Activated T-cell treated with anti-CD3 and anti-CD28 coated beads, Interleukin-2, amount 50 U/mL, for 24 hours (primary cell): ENCODE measurements around the gene C12orf76.
A peak's percentile ranks its signal among the peaks of the same experiment; 100 is the strongest.
"Not testable (repeated sequence)": the region's sequence is repeated elsewhere in the genome, so short reads cannot be mapped to it uniquely, and the experiment has no call there.

ENCODE experiments used
- DNase-seq: peaks from one replicate; pipeline ENCODE4 v3.0.0-alpha.2; 2020
- H3K27ac Mint-ChIP-seq: 2 replicates; pipeline ENCODE4 v1.8.0; 2020; ENCODE audit warnings: mild to moderate bottlenecking, mixed read lengths
- H3K27me3 Mint-ChIP-seq: 2 replicates; pipeline ENCODE4 v1.8.0; 2020; ENCODE audit warnings: mixed read lengths
- H3K36me3 Mint-ChIP-seq: 2 replicates; pipeline ENCODE4 v1.8.0; 2020; ENCODE audit warnings: low read depth, mixed read lengths
- H3K4me1 Mint-ChIP-seq: 2 replicates; pipeline ENCODE4 v1.8.0; 2020; ENCODE audit warnings: low read depth, mixed read lengths
- H3K4me3 Mint-ChIP-seq: 2 replicates; pipeline ENCODE4 v1.8.0; 2020; ENCODE audit warnings: mild to moderate bottlenecking, moderate library complexity, mixed read lengths
- H3K9me3 Mint-ChIP-seq: 2 replicates; pipeline ENCODE4 v1.8.0; 2020; ENCODE audit warnings: mixed read lengths

Gene C12orf76, protein sequence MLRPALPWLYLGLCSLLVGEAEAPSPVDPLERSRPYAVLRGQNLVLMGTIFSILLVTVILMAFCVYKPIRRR

DNA sequence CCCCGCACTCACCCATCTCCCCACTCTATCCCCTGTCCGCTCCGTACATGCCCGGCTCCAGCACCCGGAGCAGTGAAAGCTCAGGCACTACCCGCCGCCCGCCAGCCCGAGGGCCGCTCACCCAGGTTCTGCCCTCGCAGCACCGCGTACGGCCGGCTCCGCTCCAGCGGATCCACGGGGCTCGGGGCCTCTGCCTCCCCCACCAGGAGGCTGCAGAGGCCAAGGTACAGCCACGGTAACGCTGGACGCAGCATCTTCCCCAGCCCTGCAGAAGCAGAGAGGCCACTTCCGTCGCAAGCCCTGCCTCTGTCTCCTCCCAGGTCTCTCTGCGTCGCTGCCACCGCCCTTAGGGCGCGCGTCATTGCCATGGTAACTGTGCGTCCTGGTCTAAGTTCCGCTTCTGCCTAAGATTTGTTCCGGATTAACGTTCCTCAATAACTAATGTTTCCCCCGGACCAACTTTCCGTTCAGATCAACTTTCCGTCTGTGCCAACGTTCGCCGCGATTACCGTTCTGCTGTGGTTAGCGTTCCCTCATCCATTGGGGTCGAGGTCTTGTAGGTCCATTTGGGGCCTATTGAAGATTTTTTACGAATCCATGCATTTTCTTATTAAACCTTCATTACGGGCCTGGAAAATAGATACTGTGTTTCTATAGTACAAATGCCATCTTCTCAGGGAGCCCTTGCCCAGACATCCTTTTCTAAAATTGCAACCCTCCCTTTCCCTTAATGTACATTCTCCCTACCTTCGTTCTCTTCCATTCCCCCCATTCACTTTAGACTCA lies at the start of gene C12orf76:
Gene C12orf76 (minus strand): TSS at position 281 of the 786 bp plus-strand sequence. CDS start 27 bp downstream, at position 254.
- peak within 1 kb of the TSS; percentile 85 for H3K4me3 Mint-ChIP-seq

DNA sequence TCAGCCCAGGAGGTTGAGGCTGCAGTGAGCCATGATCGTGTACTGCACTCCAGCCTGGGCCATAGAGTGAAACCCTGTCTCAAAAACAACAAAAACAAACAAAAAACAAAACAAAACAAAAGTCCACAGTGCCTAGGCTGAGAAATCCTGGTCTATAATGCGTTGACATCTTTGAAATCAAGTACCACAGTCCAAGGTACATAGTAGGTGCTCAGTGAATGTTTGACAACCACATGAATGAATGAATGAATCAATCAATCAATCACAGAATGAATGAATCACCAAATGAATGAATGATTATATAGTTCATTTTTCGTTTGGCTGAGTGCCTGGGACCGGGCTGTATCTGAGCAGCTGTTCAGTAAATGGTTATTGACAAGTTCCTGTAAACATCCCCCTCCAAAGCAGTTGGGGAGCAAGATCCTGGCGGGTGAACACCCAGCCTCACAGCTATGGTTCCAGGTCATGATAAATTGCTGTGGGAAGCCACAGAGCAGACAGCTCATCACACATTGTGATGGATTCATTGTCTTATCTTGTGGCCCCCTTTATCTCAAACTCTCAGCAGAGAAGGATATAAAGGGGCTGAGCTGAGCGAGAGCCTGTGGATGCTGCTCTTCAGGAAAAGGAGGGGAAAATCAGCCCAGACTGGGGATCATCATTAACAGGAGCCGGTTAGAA lies 45.4 kb upstream of the C12orf76 start:
- Mint-ChIP-seq H3K36me3 (no peaks in the 10 kb centered on the region), H3K27me3 (peaks cover 15% of the 10 kb centered on the region), H3K27ac (no peak overlapping the region), H3K9me3 (no peaks in the 10 kb centered on the region), H3K4me3 (no peak overlapping the region), H3K4me1 (no peaks in the 10 kb centered on the region)
- no peak for DNase-seq

More for the DNA sequence above, at the start of gene C12orf76:
- peaks cover 38% of the 10 kb centered on the region for H3K4me1 Mint-ChIP-seq
- H3K27me3 Mint-ChIP-seq = no peaks in the 10 kb centered on the region
- no peaks in the 10 kb centered on the region for H3K9me3 Mint-ChIP-seq
- peak; percentile 91 for DNase-seq
- peaks cover 24% of the 10 kb centered on the region for H3K36me3 Mint-ChIP-seq
- peak within 1 kb of the TSS; percentile 97 for H3K27ac Mint-ChIP-seq

DNA sequence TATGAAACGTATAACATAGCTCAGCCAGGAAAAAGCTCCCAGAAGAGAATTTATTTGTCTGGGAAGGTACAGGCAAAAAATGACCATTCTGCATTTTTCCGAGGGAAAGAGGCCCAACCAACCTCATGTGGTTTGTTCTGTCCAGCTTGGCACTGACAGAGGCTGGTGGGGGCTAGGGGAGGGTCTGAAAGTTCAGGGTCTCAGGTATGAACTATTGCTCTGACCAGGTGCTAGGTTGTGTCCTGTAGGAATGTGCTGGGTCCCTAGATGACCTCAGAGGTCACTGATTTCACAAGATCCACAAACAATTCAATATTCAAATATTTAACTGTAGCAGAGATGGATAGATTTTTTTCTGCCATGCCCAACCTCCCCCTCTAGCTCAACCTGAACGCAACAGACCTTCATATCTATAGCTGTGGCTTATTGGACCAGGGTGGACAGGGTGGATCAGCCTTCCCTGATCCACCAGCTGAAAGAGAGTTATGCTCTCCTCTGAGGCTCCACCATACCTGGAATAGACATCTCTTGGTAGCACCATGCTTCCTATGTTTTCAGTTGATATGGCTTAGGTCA lies 42.9 kb upstream of the C12orf76 start:
- Mint-ChIP-seq H3K27ac (no peak overlapping the region), H3K27me3 (peaks cover 15% of the 10 kb centered on the region), H3K36me3 (no peaks in the 10 kb centered on the region), H3K4me3 (no peak overlapping the region), H3K9me3 (no peaks in the 10 kb centered on the region), H3K4me1 (no peaks in the 10 kb centered on the region)
- DNase-seq = no peak

DNA sequence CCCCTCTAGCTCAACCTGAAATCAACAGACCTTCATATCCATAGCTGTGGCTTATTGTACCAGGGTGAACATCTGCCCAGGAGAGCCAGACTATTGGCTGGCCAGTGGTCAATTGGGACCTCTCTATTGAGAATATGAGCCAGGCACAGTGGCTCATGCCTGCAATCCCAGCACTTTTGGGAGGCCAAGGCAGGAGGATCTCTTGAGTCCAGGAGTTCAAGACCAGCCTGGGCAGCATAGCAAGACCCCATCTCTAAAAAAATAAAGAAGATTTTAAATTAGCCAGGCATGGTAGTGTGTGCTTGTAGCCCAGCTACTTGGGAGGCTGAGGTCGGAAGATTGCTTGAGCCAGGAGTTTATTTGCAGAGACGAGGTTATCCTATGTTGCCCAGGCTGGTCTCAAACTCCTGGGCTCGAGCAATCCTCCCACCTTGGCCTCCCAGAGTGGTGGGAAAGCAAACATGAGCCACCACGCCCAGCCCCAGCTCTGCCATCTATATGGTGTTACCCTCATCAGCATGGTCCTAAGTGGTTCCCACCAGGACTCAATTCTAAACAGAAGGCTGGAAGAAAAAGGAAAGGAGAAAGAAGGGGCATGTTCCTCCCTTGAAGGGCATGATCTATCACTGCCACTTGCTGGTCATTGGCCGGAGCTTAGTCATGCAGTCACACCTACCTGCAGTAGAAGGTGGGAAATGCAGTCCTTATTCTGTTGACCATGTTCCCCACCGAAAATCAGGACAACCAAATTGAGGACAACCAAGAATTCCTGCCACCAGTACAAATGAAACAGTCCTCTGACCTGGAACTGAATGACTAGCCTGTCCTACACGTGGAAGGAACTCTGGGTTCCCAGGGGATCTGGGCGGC lies 42.2 kb upstream of the C12orf76 start:
- H3K9me3 Mint-ChIP-seq = no peaks in the 10 kb centered on the region
- no peak for DNase-seq
- no peaks in the 10 kb centered on the region for H3K36me3 Mint-ChIP-seq
- H3K27me3 Mint-ChIP-seq = peaks cover 15% of the 10 kb centered on the region
- no peaks in the 10 kb centered on the region for H3K4me1 Mint-ChIP-seq
- H3K4me3 Mint-ChIP-seq = no peak overlapping the region
- no peak overlapping the region for H3K27ac Mint-ChIP-seq

DNA sequence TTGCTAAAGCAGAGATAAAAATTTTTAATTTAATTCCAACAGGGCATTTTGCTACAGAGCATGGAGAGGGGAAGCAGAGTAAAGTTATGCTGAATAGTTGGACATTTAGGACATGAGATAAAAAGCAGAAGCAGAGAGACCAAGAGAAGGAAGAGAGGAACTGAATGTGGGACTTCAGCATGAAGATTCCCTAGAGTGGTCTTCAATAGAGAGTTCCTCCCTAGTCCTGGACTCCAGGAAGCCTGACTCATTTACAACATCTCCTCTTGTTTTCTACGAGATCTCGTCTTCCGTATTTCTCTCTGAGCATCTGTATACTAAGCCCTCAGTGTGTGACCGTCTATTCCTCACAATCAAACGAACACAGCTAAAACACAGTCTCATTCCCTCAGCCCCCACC lies 40.6 kb upstream of the C12orf76 start:
- peaks cover 15% of the 10 kb centered on the region for H3K27me3 Mint-ChIP-seq
- H3K27ac Mint-ChIP-seq = no peak overlapping the region
- no peaks in the 10 kb centered on the region for H3K4me1 Mint-ChIP-seq
- no peak overlapping the region for H3K4me3 Mint-ChIP-seq
- no peaks in the 10 kb centered on the region for H3K36me3 Mint-ChIP-seq
- no peak for DNase-seq
- H3K9me3 Mint-ChIP-seq = no peaks in the 10 kb centered on the region

DNA sequence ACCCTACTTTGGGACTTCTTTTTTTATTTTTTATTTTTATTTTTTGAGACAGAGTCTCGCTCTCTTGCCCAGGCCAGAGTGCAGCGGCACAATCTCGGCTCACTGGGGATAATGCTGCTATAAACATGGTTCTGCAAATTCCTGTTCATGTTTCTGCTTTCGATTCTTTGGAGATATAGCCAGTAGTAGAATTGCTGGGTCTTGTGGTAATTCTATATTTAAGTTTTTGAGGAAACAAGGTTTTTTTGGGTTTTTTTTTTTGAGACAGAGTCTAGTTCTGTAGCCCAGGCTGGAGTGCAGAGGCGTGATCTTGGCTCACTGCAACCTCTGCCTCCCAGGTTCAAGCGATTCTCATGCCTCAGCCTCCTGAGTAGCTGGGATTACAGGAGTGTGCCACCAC lies 39.9 kb upstream of the C12orf76 start:
- not testable (repeated sequence) for H3K36me3 Mint-ChIP-seq, H3K4me1 Mint-ChIP-seq, H3K9me3 Mint-ChIP-seq, H3K27ac Mint-ChIP-seq, DNase-seq, H3K4me3 Mint-ChIP-seq
- peaks cover 11% of the 10 kb centered on the region for H3K27me3 Mint-ChIP-seq

DNA sequence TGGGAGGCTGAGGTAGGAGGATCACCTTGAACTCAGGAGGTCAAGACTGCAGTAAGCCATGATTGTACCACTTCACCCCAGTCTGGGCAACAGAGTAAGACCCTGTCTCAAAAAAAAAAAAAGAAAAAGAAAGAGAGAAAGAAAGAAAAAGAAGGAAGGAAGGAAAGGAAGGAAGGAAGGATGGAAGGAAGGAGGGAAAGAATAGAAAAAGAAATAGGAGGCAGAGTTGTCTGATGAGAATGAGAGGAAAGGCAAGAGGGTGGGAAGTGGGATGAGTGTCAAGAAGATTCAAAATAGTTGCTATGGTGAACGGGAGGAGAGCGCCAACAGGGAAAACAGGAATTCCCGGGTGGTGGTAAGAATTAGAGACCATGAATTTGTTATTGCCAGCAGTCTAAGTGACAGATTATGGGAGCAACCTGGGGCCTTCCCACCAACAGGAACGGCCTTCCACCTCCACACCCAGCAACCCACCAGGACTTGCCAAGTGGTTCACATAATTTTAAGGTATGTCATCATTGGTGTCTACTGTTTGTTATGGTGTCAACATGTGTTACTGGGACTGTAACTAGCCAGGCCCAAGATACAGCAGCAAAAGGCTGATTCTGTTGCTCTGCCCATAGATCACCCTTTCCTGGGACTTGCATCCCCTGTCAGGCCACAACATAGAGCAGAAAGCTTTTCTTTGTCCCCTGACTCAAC lies 36.1 kb upstream of the C12orf76 start:
- Mint-ChIP-seq H3K36me3 (no peaks in the 10 kb centered on the region), H3K27ac (no peak overlapping the region), H3K4me1 (peaks cover 13% of the 10 kb centered on the region), H3K4me3 (no peak overlapping the region), H3K27me3 (no peaks in the 10 kb centered on the region), H3K9me3 (peaks cover 3% of the 10 kb centered on the region)
- DNase-seq = no peak

DNA sequence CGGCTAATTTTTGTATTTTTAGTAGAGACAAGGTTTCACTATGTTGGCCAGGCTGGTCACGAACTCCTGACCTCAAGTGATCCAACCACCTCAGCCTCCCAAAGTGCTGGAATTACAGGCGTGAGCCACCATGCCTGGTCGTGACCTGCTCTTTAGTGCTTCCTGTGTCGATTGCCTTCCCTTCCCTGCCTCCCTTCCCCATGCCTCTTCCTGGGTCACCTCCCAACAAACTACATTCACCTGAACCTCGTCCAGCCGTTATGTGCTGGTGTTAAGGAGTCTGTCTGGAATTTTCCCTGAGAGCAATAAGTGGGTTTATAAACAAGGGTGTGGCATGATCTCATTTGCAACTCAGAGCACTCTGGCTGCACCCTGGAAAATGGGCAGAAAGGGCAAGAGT lies 32.1 kb upstream of the C12orf76 start:
- Mint-ChIP-seq H3K27ac (peak overlapping the region; percentile 41), H3K36me3 (peaks cover 3% of the 10 kb centered on the region), H3K27me3 (no peaks in the 10 kb centered on the region), H3K9me3 (peaks cover 3% of the 10 kb centered on the region), H3K4me3 (no peak overlapping the region), H3K4me1 (peaks cover 35% of the 10 kb centered on the region)
- DNase-seq = no peak

DNA sequence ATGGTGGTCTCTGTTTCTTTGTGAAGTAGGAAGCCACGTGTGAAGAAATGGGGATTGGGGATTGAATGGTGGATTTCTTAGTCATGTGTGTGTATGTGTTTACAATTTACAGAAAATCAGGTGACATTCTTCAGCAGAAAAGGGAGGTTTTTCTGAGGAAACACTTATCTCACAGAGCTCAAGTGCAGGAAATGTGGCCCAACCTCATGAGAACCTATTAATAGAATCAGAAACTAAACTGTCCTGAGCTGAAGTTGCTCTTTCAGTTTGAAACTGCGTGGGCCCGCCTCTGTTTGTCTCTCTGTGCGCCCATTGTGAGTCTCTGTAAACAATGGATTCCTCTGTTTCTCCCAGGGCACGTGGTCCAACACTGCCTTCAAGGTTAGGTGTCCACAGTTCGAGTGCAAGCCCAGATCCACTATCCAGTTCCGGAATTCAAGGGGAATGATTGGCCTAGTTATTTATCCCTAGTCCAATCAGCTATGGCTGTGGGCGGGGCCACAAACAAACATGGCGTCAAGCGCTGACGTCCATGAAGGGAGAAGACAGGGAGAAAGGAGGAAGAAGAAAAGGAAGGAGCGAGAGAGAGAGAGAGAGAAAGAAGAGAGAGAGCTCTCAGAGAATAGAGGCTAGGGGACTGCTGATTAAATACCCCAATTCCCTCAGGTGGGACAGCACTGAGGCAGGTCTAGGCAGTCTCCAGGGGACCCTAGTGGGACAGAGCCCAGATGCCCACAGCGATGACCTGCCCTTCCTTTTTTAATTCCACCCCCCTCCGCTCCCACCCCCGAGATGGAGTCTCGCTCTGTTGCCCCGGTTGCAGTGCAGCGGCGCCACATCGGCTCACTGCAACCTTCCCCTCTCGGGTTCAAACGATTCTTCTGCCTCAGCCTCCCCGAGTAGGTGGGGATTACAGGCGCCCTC lies 31.4 kb upstream of the C12orf76 start:
- H3K9me3 Mint-ChIP-seq = peaks cover 3% of the 10 kb centered on the region
- peak overlapping the region; percentile 36 for H3K4me3 Mint-ChIP-seq
- peak overlapping the region; percentile 97 for H3K27ac Mint-ChIP-seq
- H3K27me3 Mint-ChIP-seq = no peaks in the 10 kb centered on the region
- H3K4me1 Mint-ChIP-seq = peaks cover 37% of the 10 kb centered on the region
- H3K36me3 Mint-ChIP-seq = peaks cover 3% of the 10 kb centered on the region
- peak; percentile 80 for DNase-seq

DNA sequence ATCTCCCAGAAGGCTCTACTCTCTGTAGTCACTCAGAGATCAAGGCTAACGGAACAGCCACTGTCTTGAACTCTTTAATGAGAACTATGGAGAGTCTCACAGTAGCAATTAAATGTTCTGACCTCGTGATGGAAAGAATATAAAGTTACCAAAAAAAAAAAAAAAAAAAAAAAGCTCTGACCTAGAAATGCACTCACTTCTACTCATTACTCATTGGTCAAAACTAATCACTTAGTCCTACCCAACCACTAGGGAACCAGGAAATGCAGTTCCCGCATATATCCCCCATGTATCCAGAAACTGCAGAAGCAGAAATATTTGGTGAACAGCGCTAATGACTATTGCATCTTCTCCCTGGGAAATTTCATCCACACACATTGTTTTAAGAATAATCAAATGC lies 29.5 kb upstream of the C12orf76 start:
- Mint-ChIP-seq H3K27me3 (no peaks in the 10 kb centered on the region), H3K27ac (peak overlapping the region; percentile 97), H3K36me3 (peaks cover 3% of the 10 kb centered on the region), H3K4me1 (peaks cover 56% of the 10 kb centered on the region), H3K4me3 (no peak overlapping the region), H3K9me3 (peaks cover 3% of the 10 kb centered on the region)
- no peak for DNase-seq

DNA sequence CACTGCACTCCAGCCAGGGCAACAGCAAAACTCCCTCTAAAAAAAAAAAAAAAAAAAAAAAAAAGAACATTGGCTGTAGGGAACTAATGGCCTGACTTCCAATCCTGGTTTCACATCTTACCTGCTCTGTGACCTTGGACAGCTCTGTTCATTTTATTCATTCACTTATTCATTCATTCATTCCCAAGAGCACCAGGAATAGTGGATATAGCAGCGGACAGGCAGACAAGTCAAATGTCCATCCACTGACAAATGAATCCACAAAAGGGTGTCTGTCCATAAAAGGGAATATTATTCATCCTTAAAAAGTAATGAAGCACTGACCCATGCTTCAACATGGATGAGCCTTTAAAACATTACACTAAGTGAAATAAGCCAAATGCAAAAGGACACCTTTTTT lies 27.6 kb upstream of the C12orf76 start:
- peaks cover 3% of the 10 kb centered on the region for H3K9me3 Mint-ChIP-seq
- no peaks in the 10 kb centered on the region for H3K27me3 Mint-ChIP-seq
- H3K36me3 Mint-ChIP-seq = peaks cover 3% of the 10 kb centered on the region
- H3K27ac Mint-ChIP-seq = no peak overlapping the region
- DNase-seq = no peak
- H3K4me1 Mint-ChIP-seq = peaks cover 67% of the 10 kb centered on the region
- no peak overlapping the region for H3K4me3 Mint-ChIP-seq

DNA sequence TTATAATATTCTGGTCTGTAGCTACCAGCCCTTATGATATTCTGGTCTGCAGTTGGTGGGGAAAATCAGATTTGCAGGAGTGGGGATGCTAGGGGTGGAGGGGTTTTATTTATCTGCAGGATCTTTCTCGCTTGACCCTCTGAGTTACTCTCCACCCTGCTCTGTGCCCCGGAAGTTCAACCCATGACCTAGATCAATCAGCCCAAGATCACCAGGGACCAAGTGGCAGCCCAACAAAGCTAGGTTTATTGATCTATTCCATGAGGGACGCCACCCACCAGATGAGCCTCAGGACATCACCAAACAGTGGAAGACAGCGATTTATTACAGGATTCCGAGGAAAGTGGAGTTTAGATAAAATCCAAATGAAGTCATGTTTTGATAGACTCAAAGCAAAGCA lies 25.8 kb upstream of the C12orf76 start:
- Mint-ChIP-seq H3K27ac (peak overlapping the region; percentile 2), H3K4me1 (peaks cover 50% of the 10 kb centered on the region), H3K9me3 (no peaks in the 10 kb centered on the region), H3K4me3 (no peak overlapping the region), H3K36me3 (no peaks in the 10 kb centered on the region), H3K27me3 (no peaks in the 10 kb centered on the region)
- no peak for DNase-seq
